Measurements from ENCODE around the gene RND2. TPM values are rescaled to one million over a fixed set of nuclear protein-coding genes. Genes with fewer than 3 reads are reported as not detected.
A peak's percentile ranks its signal among the peaks of the same experiment; 100 is the strongest.

Gene RND2
- total and polyA plus RNA-seq, 9 of the 15 experiments (the other 6 are each of a cell fraction or from before 2014, with no cell fraction given) = 0.15 to 1.9 (median 0.98) TPM

DNA sequence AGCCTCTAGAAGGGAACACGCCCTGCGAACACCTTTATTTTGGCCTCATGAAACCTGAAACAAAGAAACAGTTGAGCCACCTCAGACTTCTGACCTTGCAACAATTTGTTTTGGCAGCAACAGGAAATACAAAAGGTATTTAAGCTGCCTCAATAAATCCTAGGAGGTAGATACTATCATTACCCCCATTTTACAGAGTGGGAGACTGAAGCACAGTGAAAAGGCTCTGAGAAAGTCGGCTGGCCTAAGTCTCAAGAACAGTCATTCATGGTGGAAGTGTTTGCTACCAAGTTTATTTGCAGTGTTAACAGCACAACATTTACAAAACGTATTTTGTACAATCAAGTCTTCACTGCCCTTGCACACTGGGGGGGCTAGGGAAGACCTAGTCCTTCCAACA, 19.0 kb downstream of the RND2 start:
- Histone ChIP-seq H3K9ac (ENCODE audit: insufficient read depth in 1 of 2, low read depth in 2 of 2, low read length in 2 of 2) (no peak overlapping the region), H3K4me1 (replicated peaks in 1 of 2; ENCODE audit: control insufficient read depth in 2 of 2, insufficient read depth in 2 of 2, low read length in 2 of 2) (peaks cover 0 to 5% of the 10 kb centered on the region in 2 experiments; a peak in 3 of 5 replicates), H3K9me3 (replicated peaks; ENCODE audit: control insufficient read depth, insufficient read depth, low read depth, low read length) (no peaks in the 10 kb centered on the region), H3K79me2 (ENCODE audit: control insufficient read depth, insufficient read depth, low read length) (no peaks in the 10 kb centered on the region), H3K36me3 (ENCODE audit: control insufficient read depth, insufficient read depth, low read length) (peaks cover 55% of the 10 kb centered on the region), H2AFZ (ENCODE audit: low read depth, low read length) (no peak overlapping the region), H3K27ac (ENCODE audit: extremely low read depth, low read depth, low read length) (no peak overlapping the region), H3K27me3 (ENCODE audit: control insufficient read depth in 2 of 2, insufficient read depth in 2 of 2, low read length in 2 of 2) (no peaks in the 10 kb centered on the region), H3K4me2 (ENCODE audit: insufficient read depth, low read length) (no peak overlapping the region), H3K9me1 (ENCODE audit: control insufficient read depth, insufficient read depth, low read length) (no peaks in the 10 kb centered on the region), H4K20me1 (replicated peaks; ENCODE audit: control insufficient read depth, insufficient read depth, low read length) (no peaks in the 10 kb centered on the region), H3K4me3 (no peak overlapping the region)
- ChIA-PET POLR2A (interaction anchor here (0.5 to 1.0 kb wide), 3 partner anchors 17 to 115 kb away, joined by 3 to 5 read pairs (median 4); no protein-coding TSS in a partner anchor), CTCF (ENCODE audit: low intra/inter-chr PET ratio) (no interaction called here)
- intact Hi-C loops (cut with micrococcal nuclease) (no loop called here), in situ Hi-C loops (cut with MboI) (no loop called here)
- no peak for FAIRE-seq
- WGBS (ENCODE audit: insufficient coverage, low coverage, missing lambda C conversion rate) = 65% methylated on average over 4 of the region's 4 CpGs
- no TSS peak for BruUV-seq (replicated peaks)
- DNase-seq (ENCODE audit: extremely low read depth in 1 of 4, low spot score in 3 of 4) = no peak
- TF ChIP-seq BCOR (IDR thresholded peaks at IDR 0.05) (0 out of 2 replicates have a peak, but pooled peaks have one; percentile 18), HMGXB4 (CRISPR knock-in tag; IDR thresholded peaks at IDR 0.05) (no peak), RBM25 (IDR thresholded peaks at IDR 0.05; ENCODE audit: low read depth, low read length, severe bottlenecking) (peak; percentile 66)
- no peak for ATAC-seq

DNA sequence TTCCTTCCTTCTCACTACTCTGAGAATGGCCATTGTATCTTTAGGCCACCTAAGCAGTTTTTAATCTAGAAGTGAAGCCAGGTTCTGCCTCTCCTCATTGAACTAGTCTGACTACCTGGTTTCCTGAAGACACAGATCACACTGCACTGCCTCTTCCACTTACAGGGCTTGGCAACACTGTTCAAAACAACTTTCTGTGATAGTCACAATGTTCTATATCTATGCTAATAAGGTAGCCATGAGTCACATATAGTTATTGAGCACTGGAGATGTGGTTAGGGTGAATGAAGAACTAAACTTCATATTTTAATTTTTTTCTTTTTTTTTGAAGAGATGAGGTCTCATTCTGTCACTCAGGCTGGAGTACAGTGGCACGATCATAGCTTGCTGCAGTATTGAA, 26.9 kb downstream of the RND2 start:
- peaks cover 81% of the 10 kb centered on the region for H3K36me3 ChIP-seq (ENCODE audit: control insufficient read depth, insufficient read depth, low read length)
- POLR2A ChIA-PET = no interaction called here

More for the DNA sequence above, 26.9 kb downstream of the RND2 start:
- Histone ChIP-seq H3K4me2 (ENCODE audit: insufficient read depth, low read length) (no peak overlapping the region), H3K79me2 (ENCODE audit: control insufficient read depth, insufficient read depth, low read length) (no peaks in the 10 kb centered on the region), H3K9me3 (replicated peaks; ENCODE audit: control insufficient read depth, insufficient read depth, low read depth, low read length) (no peaks in the 10 kb centered on the region), H3K4me1 (replicated peaks in 1 of 2; ENCODE audit: control insufficient read depth in 2 of 2, insufficient read depth in 2 of 2, low read length in 2 of 2) (no peaks in the 10 kb centered on the region), H4K20me1 (replicated peaks; ENCODE audit: control insufficient read depth, insufficient read depth, low read length) (no peaks in the 10 kb centered on the region), H3K9ac (ENCODE audit: insufficient read depth in 1 of 2, low read depth in 2 of 2, low read length in 2 of 2) (no peak overlapping the region), H3K4me3 (no peak overlapping the region), H2AFZ (ENCODE audit: low read depth, low read length) (no peak overlapping the region), H3K9me1 (ENCODE audit: control insufficient read depth, insufficient read depth, low read length) (no peaks in the 10 kb centered on the region), H3K27me3 (ENCODE audit: control insufficient read depth in 2 of 2, insufficient read depth in 2 of 2, low read length in 2 of 2) (no peaks in the 10 kb centered on the region), H3K27ac (ENCODE audit: extremely low read depth, low read depth, low read length) (no peak overlapping the region)
- TF ChIP-seq ZNF184 (CRISPR knock-in tag; IDR thresholded peaks at IDR 0.05) = no peak
- no peak for TF ChIP-seq NCOR1 (IDR thresholded peaks at IDR 0.05)
- TF ChIP-seq HLTF (IDR thresholded peaks at IDR 0.05) = no peak
- TF ChIP-seq ZNF263 (CRISPR knock-in tag; IDR thresholded peaks at IDR 0.05; ENCODE audit: borderline replicate concordance) = no peak
- no peak for TF ChIP-seq DMBX1 (CRISPR knock-in tag; IDR thresholded peaks at IDR 0.05; ENCODE audit: borderline replicate concordance)
- no peak for TF ChIP-seq ZNF766 (CRISPR knock-in tag; conservative IDR thresholded peaks at IDR 0.05)
- TF ChIP-seq, protein P1, sequence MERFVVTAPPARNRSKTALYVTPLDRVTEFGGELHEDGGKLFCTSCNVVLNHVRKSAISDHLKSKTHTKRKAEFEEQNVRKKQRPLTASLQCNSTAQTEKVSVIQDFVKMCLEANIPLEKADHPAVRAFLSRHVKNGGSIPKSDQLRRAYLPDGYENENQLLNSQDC (CRISPR knock-in tag; IDR thresholded peaks at IDR 0.05) = no peak
- TF ChIP-seq, protein P2, sequence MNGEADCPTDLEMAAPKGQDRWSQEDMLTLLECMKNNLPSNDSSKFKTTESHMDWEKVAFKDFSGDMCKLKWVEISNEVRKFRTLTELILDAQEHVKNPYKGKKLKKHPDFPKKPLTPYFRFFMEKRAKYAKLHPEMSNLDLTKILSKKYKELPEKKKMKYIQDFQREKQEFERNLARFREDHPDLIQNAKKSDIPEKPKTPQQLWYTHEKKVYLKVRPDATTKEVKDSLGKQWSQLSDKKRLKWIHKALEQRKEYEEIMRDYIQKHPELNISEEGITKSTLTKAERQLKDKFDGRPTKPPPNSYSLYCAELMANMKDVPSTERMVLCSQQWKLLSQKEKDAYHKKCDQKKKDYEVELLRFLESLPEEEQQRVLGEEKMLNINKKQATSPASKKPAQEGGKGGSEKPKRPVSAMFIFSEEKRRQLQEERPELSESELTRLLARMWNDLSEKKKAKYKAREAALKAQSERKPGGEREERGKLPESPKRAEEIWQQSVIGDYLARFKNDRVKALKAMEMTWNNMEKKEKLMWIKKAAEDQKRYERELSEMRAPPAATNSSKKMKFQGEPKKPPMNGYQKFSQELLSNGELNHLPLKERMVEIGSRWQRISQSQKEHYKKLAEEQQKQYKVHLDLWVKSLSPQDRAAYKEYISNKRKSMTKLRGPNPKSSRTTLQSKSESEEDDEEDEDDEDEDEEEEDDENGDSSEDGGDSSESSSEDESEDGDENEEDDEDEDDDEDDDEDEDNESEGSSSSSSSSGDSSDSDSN (IDR thresholded peaks at IDR 0.05; ENCODE audit: borderline replicate concordance in 1 of 2, low read depth in 2 of 2, low read length in 2 of 2) = no peak
- TF ChIP-seq THRAP3 (IDR thresholded peaks at IDR 0.05; ENCODE audit: borderline replicate concordance) = no peak
- CTCF ChIA-PET (ENCODE audit: low intra/inter-chr PET ratio) = no interaction called here
- FAIRE-seq (no peak), ATAC-seq (no peak), DNase-seq (ENCODE audit: extremely low read depth in 1 of 4, low spot score in 3 of 4) (no peak)
- 92% methylated on average over 1 of the region's 1 CpG for WGBS (ENCODE audit: insufficient coverage, low coverage, missing lambda C conversion rate)
- in situ Hi-C loops (cut with MboI) = no loop called here
- intact Hi-C loops (cut with micrococcal nuclease) = no loop called here
- no TSS peak for BruUV-seq (replicated peaks)

Measured in K562 (cell line).